Type B pancreatic cell (in vitro differentiated cells): ENCODE data around the gene USP2. TPM values are rescaled to one million over a fixed set of nuclear protein-coding genes. Genes with fewer than 3 reads are reported as not detected.

ENCODE experiments used
- DNase-seq: peaks from one replicate; pipeline ENCODE4 v3.0.0; 2021; ENCODE audit warnings: mixed read lengths; ENCODE audit not compliant: unreplicated experiment; ENCODE audit errors: extremely low spot score
- H3K27ac Mint-ChIP-seq: 2 replicates; pipeline ENCODE4 v1.8.0; 2021; ENCODE audit warnings: mild to moderate bottlenecking, mixed read lengths
- H3K27me3 Mint-ChIP-seq: 2 replicates; pipeline ENCODE4 v1.8.0; 2021; ENCODE audit warnings: mixed read lengths
- H3K36me3 Mint-ChIP-seq: 2 replicates; pipeline ENCODE4 v1.8.0; 2021; ENCODE audit warnings: mixed read lengths
- H3K4me1 Mint-ChIP-seq: one replicate; pipeline ENCODE4 v1.8.0; 2021; ENCODE audit warnings: mixed read lengths; ENCODE audit not compliant: unreplicated experiment
- H3K4me3 Mint-ChIP-seq: 2 replicates; pipeline ENCODE4 v1.8.0; 2021; ENCODE audit warnings: mild to moderate bottlenecking, mixed read lengths
- H3K9me3 Mint-ChIP-seq: 2 replicates; pipeline ENCODE4 v1.8.0; 2021; ENCODE audit warnings: mixed read lengths
- total RNA-seq: library from RNA; stranded (reverse); gene quantifications from 2 replicates; pipeline ENCODE4 v1.2.1, GENCODE V29; 2021; ENCODE audit warnings: low replicate concordance
- TF ChIP-seq, protein P1 (sequence below): fragments of 200-600 bp; sonication (generic); conservative IDR thresholded peaks from 2 replicates; pipeline ENCODE4 v1.5.0; 2021; ENCODE audit warnings: antibody characterized with exemption, mild to moderate bottlenecking

The USP2 gene
- total RNA-seq, 1 donor from 2014 or later = 8.2 TPM

DNA sequence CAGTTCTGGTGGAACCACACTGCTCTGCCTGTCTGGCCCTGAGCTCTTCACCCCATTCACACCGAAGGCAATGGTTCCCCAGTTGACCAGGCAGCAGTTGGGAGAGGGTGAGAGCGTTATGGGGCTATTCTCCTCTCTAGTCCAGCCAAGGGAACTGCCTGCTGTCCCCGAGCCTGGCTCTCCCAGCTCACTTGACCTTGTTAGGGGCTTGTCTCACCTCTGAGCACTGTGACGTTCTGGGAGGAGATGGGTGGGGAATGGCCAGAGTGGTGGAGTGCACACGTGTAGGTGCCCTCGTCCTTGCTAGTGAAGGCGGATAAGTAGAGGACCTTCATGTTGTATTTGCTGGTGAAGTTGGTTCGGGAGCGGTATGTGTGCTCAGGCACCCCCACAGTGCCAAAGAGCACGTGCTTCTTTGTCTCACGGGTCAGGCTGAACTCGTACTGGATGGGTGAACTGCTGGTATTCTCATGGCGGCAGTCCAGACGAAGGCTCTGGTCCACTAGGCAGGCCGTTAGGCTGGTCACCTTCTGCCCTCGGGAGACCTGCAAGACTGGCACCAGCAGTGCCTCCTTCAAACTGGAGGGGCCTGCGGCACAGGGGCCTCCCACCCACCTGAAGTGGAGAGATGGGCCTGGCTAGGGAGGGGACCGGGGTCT lies 38.5 kb upstream of the USP2 start:
- TF ChIP-seq, protein P1, sequence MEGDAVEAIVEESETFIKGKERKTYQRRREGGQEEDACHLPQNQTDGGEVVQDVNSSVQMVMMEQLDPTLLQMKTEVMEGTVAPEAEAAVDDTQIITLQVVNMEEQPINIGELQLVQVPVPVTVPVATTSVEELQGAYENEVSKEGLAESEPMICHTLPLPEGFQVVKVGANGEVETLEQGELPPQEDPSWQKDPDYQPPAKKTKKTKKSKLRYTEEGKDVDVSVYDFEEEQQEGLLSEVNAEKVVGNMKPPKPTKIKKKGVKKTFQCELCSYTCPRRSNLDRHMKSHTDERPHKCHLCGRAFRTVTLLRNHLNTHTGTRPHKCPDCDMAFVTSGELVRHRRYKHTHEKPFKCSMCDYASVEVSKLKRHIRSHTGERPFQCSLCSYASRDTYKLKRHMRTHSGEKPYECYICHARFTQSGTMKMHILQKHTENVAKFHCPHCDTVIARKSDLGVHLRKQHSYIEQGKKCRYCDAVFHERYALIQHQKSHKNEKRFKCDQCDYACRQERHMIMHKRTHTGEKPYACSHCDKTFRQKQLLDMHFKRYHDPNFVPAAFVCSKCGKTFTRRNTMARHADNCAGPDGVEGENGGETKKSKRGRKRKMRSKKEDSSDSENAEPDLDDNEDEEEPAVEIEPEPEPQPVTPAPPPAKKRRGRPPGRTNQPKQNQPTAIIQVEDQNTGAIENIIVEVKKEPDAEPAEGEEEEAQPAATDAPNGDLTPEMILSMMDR = no peak
- Mint-ChIP-seq H3K9me3 (no peaks in the 10 kb centered on the region), H3K27ac (no peak overlapping the region), H3K4me3 (no peak overlapping the region), H3K36me3 (peaks cover 4% of the 10 kb centered on the region), H3K27me3 (peaks cover 66% of the 10 kb centered on the region), H3K4me1 (peaks cover 12% of the 10 kb centered on the region)
- no peak for DNase-seq

DNA sequence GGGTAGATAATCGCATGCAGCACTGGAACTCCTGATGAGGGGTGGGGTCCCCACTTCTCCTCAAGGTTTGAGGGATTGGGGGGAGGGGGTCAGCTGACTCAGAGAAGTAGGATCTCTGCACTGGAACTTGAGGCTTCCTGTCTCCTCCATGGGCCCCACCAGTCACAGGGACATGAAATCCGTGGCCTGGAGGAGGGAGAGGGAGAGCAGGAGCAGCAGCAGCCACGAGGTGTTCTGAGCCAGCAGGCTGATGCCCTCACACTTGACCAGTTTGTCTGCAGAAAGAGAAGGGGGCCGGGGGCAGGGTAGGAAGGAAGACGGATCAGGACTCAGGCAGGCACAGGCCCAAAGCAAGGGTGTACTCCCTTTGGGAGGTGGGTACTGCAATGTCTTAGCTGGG lies 37.8 kb upstream of the USP2 start:
- H3K4me3 Mint-ChIP-seq = no peak overlapping the region

DNA sequence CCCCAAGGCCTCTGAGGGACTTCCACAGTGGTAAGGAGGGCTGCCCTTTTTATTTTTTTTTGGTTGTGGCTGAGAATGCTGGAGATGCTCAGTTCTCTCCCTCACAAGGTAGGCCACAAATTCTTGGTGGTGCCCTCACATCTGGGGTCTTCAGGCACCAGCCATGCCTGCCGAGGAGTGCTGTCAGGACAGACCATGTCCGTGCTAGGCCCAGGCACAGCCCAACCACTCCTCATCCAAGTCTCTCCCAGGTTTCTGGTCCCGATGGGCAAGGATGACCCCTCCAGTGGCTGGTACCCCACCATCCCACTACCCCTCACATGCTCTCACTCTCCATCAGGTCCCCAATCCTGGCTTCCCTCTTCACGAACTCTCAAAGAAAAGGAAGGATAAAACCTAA lies 37.3 kb upstream of the USP2 start:
- Mint-ChIP-seq H3K4me1 (peaks cover 12% of the 10 kb centered on the region), H3K4me3 (no peak overlapping the region), H3K27me3 (peaks cover 54% of the 10 kb centered on the region), H3K9me3 (peaks cover 4% of the 10 kb centered on the region), H3K36me3 (peaks cover 4% of the 10 kb centered on the region), H3K27ac (no peak overlapping the region)
- DNase-seq = no peak
- TF ChIP-seq, protein P1 = no peak

More for the DNA sequence above, 37.8 kb upstream of the USP2 start:
- peaks cover 59% of the 10 kb centered on the region for H3K27me3 Mint-ChIP-seq
- peaks cover 12% of the 10 kb centered on the region for H3K4me1 Mint-ChIP-seq
- no peak for DNase-seq
- peaks cover 3% of the 10 kb centered on the region for H3K9me3 Mint-ChIP-seq
- no peak overlapping the region for H3K27ac Mint-ChIP-seq
- H3K36me3 Mint-ChIP-seq = peaks cover 4% of the 10 kb centered on the region
- TF ChIP-seq, protein P1 = no peak

DNA sequence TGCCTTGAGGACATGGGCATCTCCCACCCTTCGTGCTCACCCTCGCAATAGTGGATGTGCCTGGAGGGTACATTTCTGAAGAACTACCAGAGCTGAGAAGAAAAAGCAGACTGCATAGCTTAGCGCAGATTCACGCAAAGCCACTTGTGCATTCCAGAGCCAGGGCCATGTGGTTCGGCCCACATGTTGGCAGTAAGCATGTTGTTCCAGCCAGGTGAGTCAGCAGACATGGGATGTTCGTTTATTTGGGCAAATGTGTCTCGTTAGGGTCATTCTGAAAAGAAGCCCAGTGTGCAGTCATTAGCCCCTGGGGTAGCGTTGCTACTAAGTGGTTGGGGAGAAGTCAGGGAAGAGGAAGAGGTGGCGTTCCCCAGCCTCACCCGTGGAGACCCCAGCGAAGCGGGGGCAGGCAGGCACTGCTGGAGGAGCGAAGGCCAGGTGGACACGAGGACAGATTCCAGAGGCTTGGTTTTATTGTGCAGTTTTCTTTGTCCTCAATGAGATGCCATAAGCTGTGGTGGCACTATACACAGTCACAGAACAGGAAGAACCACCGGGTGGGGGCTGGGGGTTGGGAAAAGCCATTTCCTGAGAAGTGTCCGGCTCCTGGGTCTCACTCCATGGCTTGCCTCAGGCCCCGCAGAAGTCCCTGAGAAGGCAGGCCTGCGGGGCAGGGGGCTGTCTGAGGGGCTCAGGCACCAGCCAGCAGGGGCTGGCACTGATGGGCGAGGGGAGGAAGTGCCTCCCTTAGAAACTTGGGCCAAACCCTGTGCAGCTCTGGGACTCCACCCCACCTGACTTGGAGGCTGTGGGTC lies 36.4 kb upstream of the USP2 start:
- Mint-ChIP-seq H3K27me3 (peaks cover 49% of the 10 kb centered on the region), H3K4me3 (no peak overlapping the region), H3K36me3 (peaks cover 4% of the 10 kb centered on the region), H3K4me1 (peaks cover 12% of the 10 kb centered on the region), H3K9me3 (peaks cover 4% of the 10 kb centered on the region), H3K27ac (no peak overlapping the region)
- TF ChIP-seq, protein P1 = no peak
- DNase-seq = no peak

DNA sequence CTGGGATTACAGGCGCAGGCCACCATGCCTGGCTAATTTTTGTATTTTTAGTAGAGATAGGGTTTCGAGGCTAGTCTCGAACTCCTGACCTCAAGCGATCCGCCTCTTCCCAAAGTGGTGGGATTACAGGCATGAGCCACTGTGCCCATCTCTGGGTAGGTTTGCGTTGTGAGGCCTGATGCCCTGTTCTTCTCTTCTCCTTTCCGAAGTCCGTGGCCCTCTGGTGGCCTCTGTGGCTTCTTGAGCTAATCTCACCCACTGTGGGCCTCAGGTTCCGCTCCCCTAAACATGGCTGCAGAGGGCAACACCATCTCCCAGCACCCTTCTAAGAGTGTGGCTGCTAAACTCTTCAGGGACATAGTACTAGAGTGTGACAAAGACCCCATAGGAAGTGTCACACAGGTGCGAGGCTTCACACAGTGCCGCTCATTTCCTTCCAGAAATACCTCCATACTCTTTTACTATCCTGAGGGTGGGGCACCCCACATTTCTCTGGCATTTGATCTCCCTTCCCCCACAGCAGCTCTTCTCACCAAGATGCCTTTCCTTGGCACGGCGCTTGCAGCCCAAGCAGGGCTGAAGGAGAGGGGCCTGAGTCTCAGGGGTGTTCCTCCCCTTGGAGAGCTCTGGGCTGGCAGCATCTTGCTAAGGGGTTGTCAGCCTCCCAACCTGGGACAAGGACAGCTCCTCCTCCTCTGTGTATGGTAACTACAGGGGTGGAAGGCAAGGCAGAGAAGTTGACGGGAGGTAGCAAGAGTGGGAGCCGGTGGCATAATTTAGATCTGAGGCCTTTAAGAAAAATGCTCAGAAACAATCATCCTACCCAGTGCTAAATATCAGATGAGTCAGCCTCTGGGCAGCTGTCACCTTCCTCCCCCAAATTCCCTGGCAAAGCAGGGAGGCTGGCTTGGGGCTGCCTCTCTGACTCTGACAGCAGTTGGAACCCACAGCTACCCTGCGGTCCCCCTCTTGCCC lies 35.4 kb upstream of the USP2 start:
- Mint-ChIP-seq H3K27me3 (peaks cover 40% of the 10 kb centered on the region), H3K4me1 (peaks cover 5% of the 10 kb centered on the region), H3K9me3 (peaks cover 4% of the 10 kb centered on the region), H3K36me3 (peaks cover 4% of the 10 kb centered on the region), H3K27ac (no peak overlapping the region), H3K4me3 (no peak overlapping the region)
- TF ChIP-seq, protein P1 = no peak
- DNase-seq = no peak
